ENCODE results near the gene TNFAIP8L3. TPM values are rescaled to one million over a fixed set of nuclear protein-coding genes. Genes with fewer than 3 reads are reported as not detected.

Gene TNFAIP8L3
- total RNA-seq, 4 donors from 2014 or later: 0.75 to 4.9 (median 4.2) TPM

DNA sequence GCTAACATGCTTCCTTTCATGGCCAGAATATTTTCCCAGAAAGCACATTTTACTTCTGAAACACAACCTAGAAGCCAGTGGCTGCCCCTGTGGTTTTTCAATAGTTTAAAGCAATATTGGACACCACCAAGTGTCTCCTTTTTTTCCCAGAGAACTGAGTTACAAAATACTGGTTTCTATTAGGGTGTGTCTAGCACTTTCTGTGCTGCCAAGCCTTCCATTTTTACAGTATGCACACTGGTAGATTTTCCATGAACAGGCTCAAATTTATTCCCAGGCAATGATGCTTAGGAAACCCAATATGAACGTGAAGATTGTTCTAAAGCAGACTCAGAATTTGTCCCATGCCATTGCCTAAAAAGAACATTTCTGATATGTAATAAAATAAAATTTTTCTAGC, 7.2 kb downstream of the TNFAIP8L3 start:
- DNase-seq (no peak), ATAC-seq (no peak)
- Histone ChIP-seq H3K4me1 (no peaks in the 10 kb centered on the region), H3K27ac (no peak overlapping the region), H3K4me3 (no peak overlapping the region), H3K27me3 (peaks cover 0 to 5% (median 0%) of the 10 kb centered on the region in 3 donors), H3K9me3 (no peaks in the 10 kb centered on the region), H3K36me3 (no peaks in the 10 kb centered on the region)
- no peak for TF ChIP-seq POLR2A (IDR thresholded peaks at IDR 0.05)
- intact Hi-C loops (cut with DNase I; ENCODE audit: low total_unique reads): no loop called here
- in situ Hi-C loops (cut with MboI; ENCODE audit: low sequenced_read_pairs in 4 of 4): no loop called here

DNA sequence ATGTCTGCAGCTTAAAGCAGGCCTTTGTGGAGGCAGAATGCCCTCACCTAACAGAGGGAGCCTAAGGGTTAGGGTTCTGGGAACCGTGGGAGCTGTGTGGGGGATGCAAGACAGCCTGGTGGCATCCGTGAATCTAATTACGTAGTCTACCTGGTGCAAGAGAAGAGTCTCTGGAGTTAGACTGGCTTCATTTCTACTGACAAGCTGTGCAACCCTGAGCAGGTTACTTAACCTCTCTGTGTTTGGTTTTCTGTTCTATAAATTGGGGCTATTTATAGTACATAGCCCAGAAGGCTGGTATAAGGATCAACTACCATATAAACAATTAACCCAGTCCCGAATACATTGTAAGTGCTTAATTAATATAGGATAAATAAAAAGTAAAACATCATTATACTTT, 8.3 kb downstream of the TNFAIP8L3 start:
- intact Hi-C loops (cut with DNase I; ENCODE audit: low total_unique reads): no loop called here
- H3K9me3 ChIP-seq: no peaks in the 10 kb centered on the region
- in situ Hi-C loops (cut with MboI; ENCODE audit: low sequenced_read_pairs in 4 of 4): no loop called here
- no peak overlapping the region for H3K4me3 ChIP-seq
- peaks cover 0 to 5% (median 0%) of the 10 kb centered on the region in 3 donors for H3K27me3 ChIP-seq
- no peaks in the 10 kb centered on the region for H3K36me3 ChIP-seq
- no peaks in the 10 kb centered on the region for H3K4me1 ChIP-seq
- no peak for DNase-seq
- ATAC-seq: no peak
- H3K27ac ChIP-seq: no peak overlapping the region
- TF ChIP-seq POLR2A (IDR thresholded peaks at IDR 0.05): no peak
- TF ChIP-seq, protein P1, sequence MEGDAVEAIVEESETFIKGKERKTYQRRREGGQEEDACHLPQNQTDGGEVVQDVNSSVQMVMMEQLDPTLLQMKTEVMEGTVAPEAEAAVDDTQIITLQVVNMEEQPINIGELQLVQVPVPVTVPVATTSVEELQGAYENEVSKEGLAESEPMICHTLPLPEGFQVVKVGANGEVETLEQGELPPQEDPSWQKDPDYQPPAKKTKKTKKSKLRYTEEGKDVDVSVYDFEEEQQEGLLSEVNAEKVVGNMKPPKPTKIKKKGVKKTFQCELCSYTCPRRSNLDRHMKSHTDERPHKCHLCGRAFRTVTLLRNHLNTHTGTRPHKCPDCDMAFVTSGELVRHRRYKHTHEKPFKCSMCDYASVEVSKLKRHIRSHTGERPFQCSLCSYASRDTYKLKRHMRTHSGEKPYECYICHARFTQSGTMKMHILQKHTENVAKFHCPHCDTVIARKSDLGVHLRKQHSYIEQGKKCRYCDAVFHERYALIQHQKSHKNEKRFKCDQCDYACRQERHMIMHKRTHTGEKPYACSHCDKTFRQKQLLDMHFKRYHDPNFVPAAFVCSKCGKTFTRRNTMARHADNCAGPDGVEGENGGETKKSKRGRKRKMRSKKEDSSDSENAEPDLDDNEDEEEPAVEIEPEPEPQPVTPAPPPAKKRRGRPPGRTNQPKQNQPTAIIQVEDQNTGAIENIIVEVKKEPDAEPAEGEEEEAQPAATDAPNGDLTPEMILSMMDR (IDR thresholded peaks at IDR 0.05 in 4 of 5, conservative IDR thresholded peaks at IDR 0.05 in 1 of 5): no peak

DNA sequence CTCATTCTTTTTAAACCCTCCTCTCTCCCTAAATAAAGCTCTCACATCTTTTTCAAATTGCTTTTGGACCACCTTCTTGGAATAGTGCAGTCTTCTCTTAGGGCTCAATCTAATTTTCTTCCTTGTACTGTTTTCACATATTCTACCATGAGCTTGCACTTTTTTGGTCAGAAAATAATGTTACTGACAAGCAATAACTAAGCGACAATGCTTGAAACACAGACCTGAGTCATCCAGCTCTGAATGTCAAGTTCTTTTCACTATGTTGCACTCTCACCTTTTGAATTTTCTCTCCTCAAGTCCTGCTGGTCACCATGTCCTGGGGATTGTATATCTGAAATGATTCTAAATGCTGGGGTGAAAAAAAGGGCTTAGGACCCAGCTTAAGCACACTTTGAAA, 8.9 kb downstream of the TNFAIP8L3 start:
- H3K36me3 ChIP-seq: no peaks in the 10 kb centered on the region
- DNase-seq (no peak), ATAC-seq (no peak)
- H3K4me1 ChIP-seq: no peaks in the 10 kb centered on the region
- no peak overlapping the region for H3K27ac ChIP-seq
- H3K9me3 ChIP-seq: no peaks in the 10 kb centered on the region
- intact Hi-C loops (cut with DNase I; ENCODE audit: low total_unique reads) (no loop called here), in situ Hi-C loops (cut with MboI; ENCODE audit: low sequenced_read_pairs in 4 of 4) (no loop called here)
- no peak overlapping the region for H3K4me3 ChIP-seq
- no peak for TF ChIP-seq POLR2A (IDR thresholded peaks at IDR 0.05)
- TF ChIP-seq, protein P1 (IDR thresholded peaks at IDR 0.05 in 4 of 5, conservative IDR thresholded peaks at IDR 0.05 in 1 of 5): no peak
- peaks cover 0 to 5% (median 0%) of the 10 kb centered on the region in 3 donors for H3K27me3 ChIP-seq

DNA sequence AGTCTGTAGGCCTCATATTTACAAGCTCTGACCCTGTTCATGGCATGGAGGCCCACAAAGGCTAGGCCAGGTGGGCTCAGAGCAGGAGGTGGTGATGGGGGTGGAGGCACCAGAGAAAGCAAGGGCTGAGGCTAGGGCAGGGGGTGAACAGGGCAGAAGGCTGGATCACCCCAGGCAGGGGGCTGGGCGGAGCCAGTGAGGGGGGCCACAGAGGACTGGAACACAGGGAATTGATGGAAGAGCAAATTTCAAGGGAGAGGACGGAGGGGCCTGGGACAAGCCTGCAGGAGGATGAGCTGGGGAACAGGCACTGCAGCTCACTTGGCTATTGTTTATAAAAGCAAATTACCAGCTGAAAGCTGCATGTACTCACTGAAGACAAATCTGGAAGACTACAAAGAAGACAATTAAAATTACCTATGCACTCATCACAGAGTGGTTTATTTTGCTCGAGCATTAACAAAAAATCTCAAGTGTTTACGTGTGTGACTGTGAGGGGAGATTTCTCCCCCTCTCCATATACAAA, 11.0 kb downstream of the TNFAIP8L3 start:
- H3K27me3 ChIP-seq: no peaks in the 10 kb centered on the region
- no peaks in the 10 kb centered on the region for H3K4me1 ChIP-seq

DNA sequence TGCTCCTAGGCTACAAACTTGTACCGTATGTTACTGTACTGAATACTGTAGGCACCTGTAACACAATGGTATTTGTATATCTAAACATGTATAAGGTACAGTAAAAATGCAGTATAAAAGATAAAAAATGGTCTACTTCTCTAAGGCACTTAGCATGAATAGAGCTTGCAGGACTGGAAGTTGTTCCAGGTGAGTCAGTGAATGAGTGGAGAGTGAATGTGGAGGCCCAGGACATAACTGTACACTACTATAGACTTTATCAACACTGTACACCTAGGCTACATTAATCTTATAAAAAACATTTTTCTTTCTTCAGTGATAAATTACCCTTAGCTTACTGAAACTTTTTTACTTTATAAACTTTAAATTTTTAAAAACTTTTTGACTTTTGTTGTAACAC, 12.5 kb downstream of the TNFAIP8L3 start:
- no peaks in the 10 kb centered on the region for H3K36me3 ChIP-seq
- no peak overlapping the region for H3K27ac ChIP-seq
- in situ Hi-C loops (cut with MboI; ENCODE audit: low sequenced_read_pairs in 4 of 4) (no loop called here), intact Hi-C loops (cut with DNase I; ENCODE audit: low total_unique reads) (no loop called here)
- ATAC-seq: no peak
- no peak for DNase-seq
- no peak overlapping the region for H3K4me3 ChIP-seq
- H3K27me3 ChIP-seq: no peaks in the 10 kb centered on the region
- no peak for TF ChIP-seq POLR2A (IDR thresholded peaks at IDR 0.05)
- TF ChIP-seq, protein P1 (IDR thresholded peaks at IDR 0.05 in 4 of 5, conservative IDR thresholded peaks at IDR 0.05 in 1 of 5): no peak
- no peaks in the 10 kb centered on the region for H3K4me1 ChIP-seq
- no peaks in the 10 kb centered on the region for H3K9me3 ChIP-seq

More for the DNA sequence above, 11.0 kb downstream of the TNFAIP8L3 start:
- in situ Hi-C loops (cut with MboI; ENCODE audit: low sequenced_read_pairs in 4 of 4) (no loop called here), intact Hi-C loops (cut with DNase I; ENCODE audit: low total_unique reads) (no loop called here)
- Histone ChIP-seq H3K4me3 (no peak overlapping the region), H3K9me3 (no peaks in the 10 kb centered on the region), H3K27ac (no peak overlapping the region), H3K36me3 (no peaks in the 10 kb centered on the region)
- TF ChIP-seq POLR2A (IDR thresholded peaks at IDR 0.05): no peak
- TF ChIP-seq, protein P1 (IDR thresholded peaks at IDR 0.05 in 4 of 5, conservative IDR thresholded peaks at IDR 0.05 in 1 of 5): no peak
- ATAC-seq (no peak), DNase-seq (no peak)
